Upper lobe of left lung (tissue), 4 donors: ENCODE results near the gene TTC7B.

Experiments used
- POLR2A ChIP-seq, 4 donors: fragments of 450-650 bp; IDR thresholded peaks; one replicate each; pipeline ENCODE4 v1.5.1; 2016 to 2017; ENCODE audit warnings: antibody characterized with exemption in 4 of 4, mild to moderate bottlenecking in 2 of 4
- POLR2AphosphoS5 ChIP-seq, 2 donors: sonication (generic); formaldehyde crosslinking; IDR thresholded peaks; one replicate each; pipeline ENCODE4 v1.5.1; 2017; ENCODE audit warnings: antibody characterized with exemption in 2 of 2
- TF ChIP-seq, protein P1 (sequence below), 6 experiments: fragments of 450-650 bp in 4 of 6; fragments of 200-600 bp in 2 of 6; sonication (generic) in 2 of 6; IDR thresholded peaks; one replicate each; pipeline ENCODE4 v1.5.1; 2016 to 2019; ENCODE audit warnings: antibody characterized with exemption in 6 of 6

DNA sequence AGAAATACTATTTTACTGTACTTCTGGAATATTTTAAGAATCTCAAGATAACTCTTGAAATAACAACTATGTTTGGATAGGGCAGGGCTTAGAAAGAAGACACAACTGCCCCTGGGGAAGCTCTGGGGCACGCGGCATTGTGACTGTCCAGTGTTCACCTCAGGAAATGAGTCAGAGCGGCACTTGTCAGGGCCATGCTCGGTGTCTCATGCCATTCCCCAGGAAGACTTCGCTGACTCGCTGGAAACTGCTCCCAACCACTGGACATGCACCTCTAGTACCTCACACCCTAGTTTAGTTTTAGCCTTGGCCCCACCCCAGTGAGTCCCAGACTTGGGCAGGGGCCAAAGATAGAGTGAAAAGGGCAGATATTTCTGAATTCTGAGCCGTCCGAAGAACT lies 192.0 kb downstream of the TTC7B start:
- no peak for TF ChIP-seq POLR2AphosphoS5 (IDR thresholded peaks at IDR 0.05)
- TF ChIP-seq POLR2A (IDR thresholded peaks at IDR 0.05): no peak
- TF ChIP-seq, protein P1, sequence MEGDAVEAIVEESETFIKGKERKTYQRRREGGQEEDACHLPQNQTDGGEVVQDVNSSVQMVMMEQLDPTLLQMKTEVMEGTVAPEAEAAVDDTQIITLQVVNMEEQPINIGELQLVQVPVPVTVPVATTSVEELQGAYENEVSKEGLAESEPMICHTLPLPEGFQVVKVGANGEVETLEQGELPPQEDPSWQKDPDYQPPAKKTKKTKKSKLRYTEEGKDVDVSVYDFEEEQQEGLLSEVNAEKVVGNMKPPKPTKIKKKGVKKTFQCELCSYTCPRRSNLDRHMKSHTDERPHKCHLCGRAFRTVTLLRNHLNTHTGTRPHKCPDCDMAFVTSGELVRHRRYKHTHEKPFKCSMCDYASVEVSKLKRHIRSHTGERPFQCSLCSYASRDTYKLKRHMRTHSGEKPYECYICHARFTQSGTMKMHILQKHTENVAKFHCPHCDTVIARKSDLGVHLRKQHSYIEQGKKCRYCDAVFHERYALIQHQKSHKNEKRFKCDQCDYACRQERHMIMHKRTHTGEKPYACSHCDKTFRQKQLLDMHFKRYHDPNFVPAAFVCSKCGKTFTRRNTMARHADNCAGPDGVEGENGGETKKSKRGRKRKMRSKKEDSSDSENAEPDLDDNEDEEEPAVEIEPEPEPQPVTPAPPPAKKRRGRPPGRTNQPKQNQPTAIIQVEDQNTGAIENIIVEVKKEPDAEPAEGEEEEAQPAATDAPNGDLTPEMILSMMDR (IDR thresholded peaks at IDR 0.05): no peak
